H9 (cell line): Measurements from ENCODE around the gene FADS1. TPM values are rescaled to one million over a fixed set of nuclear protein-coding genes. Genes with fewer than 3 reads are reported as not detected.

Source experiments
- DNase-seq: peaks from one replicate; pipeline ENCODE4 v3.0.0-alpha.2; 2017
- H2AFZ ChIP-seq: one replicate; pipeline ENCODE4 v1.6.1; 2013; ENCODE audit warnings: mild to moderate bottlenecking, low read length, control low read depth, moderate library complexity
- H2AK5ac ChIP-seq: 2 replicates; pipeline ENCODE4 v1.6.1; 2013; ENCODE audit warnings: low read length, control low read depth, mixed read lengths; ENCODE audit not compliant: insufficient read length
- H2BK120ac ChIP-seq: one replicate; pipeline ENCODE4 v1.6.1; 2013; ENCODE audit warnings: low read depth, mild to moderate bottlenecking, low read length, control low read depth, inconsistent platforms; ENCODE audit not compliant: poor library complexity, severe bottlenecking
- H2BK12ac ChIP-seq: 2 replicates; pipeline ENCODE4 v1.6.1; 2013; ENCODE audit warnings: low read length, control low read depth, mixed read lengths, low read depth; ENCODE audit not compliant: insufficient read length
- H2BK15ac ChIP-seq: 2 replicates; pipeline ENCODE4 v1.6.1; 2013; ENCODE audit warnings: low read depth, low read length, control low read depth
- H2BK20ac ChIP-seq: one replicate; pipeline ENCODE4 v1.6.1; 2013; ENCODE audit warnings: low read depth, mild to moderate bottlenecking, low read length, control low read depth, inconsistent platforms; ENCODE audit not compliant: poor library complexity, severe bottlenecking
- H2BK5ac ChIP-seq: 2 replicates; pipeline ENCODE4 v1.6.1; 2013; ENCODE audit warnings: low read length, control low read depth, mixed read lengths; ENCODE audit not compliant: insufficient read length
- H3K14ac ChIP-seq: 2 replicates; pipeline ENCODE4 v1.6.1; 2013; ENCODE audit warnings: low read length, control low read depth; ENCODE audit not compliant: insufficient read depth
- H3K18ac ChIP-seq: 2 replicates; pipeline ENCODE4 v1.6.1; 2013; ENCODE audit warnings: low read depth, mild to moderate bottlenecking, mixed read lengths, low read length, control low read depth; ENCODE audit not compliant: insufficient read length
- H3K23ac ChIP-seq: 2 replicates; pipeline ENCODE4 v1.6.1; 2013; ENCODE audit warnings: low read length, control low read depth, mixed read lengths, low read depth; ENCODE audit not compliant: insufficient read length
- H3K23me2 ChIP-seq: 2 replicates; pipeline ENCODE4 v1.6.1; 2013; ENCODE audit warnings: low read depth, mild to moderate bottlenecking, mixed read lengths, low read length, control low read depth; ENCODE audit not compliant: insufficient read length, poor library complexity, severe bottlenecking
- H3K27ac ChIP-seq: 2 replicates; pipeline ENCODE4 v1.5.1; 2013; ENCODE audit warnings: low read length, control low read depth, mixed read lengths, low read depth; ENCODE audit not compliant: insufficient read length
- H3K27me3 ChIP-seq: 2 replicates; pipeline ENCODE4 v1.6.1; 2013; ENCODE audit warnings: low read length, control low read depth, inconsistent platforms; ENCODE audit not compliant: insufficient read depth
- H3K4ac ChIP-seq: 2 replicates; pipeline ENCODE4 v1.6.1; 2013; ENCODE audit warnings: low read depth, mild to moderate bottlenecking, control low read depth, inconsistent platforms, low read length, moderate library complexity
- H3K4me1 ChIP-seq: 2 replicates; pipeline ENCODE4 v1.6.1; 2013; ENCODE audit warnings: low read length, control low read depth, inconsistent platforms; ENCODE audit not compliant: insufficient read depth
- H3K4me2 ChIP-seq: 2 replicates; pipeline ENCODE4 v1.6.1; 2013; ENCODE audit warnings: low read length, control low read depth, mixed read lengths; ENCODE audit not compliant: insufficient read length, insufficient read depth
- H3K56ac ChIP-seq: 2 replicates; pipeline ENCODE4 v1.6.1; 2013; ENCODE audit warnings: low read depth, mild to moderate bottlenecking, mixed read lengths, low read length, control low read depth; ENCODE audit not compliant: insufficient read length
- H3K79me1 ChIP-seq: 2 replicates; pipeline ENCODE4 v1.6.1; 2013; ENCODE audit warnings: low read depth, mild to moderate bottlenecking, moderate library complexity, low read length, control low read depth, inconsistent platforms; ENCODE audit not compliant: insufficient read depth, poor library complexity, severe bottlenecking
- H3K79me2 ChIP-seq: 2 replicates; pipeline ENCODE4 v1.6.1; 2013; ENCODE audit warnings: low read length, control low read depth, inconsistent platforms; ENCODE audit not compliant: insufficient read depth
- H3K9ac ChIP-seq: 2 replicates; pipeline ENCODE4 v1.6.1; 2013; ENCODE audit warnings: low read length, control low read depth, mixed read lengths; ENCODE audit not compliant: insufficient read length; ENCODE audit errors: extremely low read depth
- H3K9me3 ChIP-seq: one replicate; pipeline ENCODE4 v1.6.1; 2013; ENCODE audit warnings: low read depth, low read length, inconsistent platforms; ENCODE audit not compliant: control insufficient read depth
- H3T11ph ChIP-seq: one replicate; pipeline ENCODE4 v1.6.1; 2013; ENCODE audit warnings: mild to moderate bottlenecking, low read length, control low read depth, inconsistent platforms
- H4K20me1 ChIP-seq: one replicate; pipeline ENCODE4 v1.6.1; 2013; ENCODE audit not compliant: control insufficient read depth, insufficient read length, insufficient read depth
- H4K5ac ChIP-seq: 2 replicates; pipeline ENCODE4 v1.6.1; 2013; ENCODE audit warnings: low read depth, mild to moderate bottlenecking, mixed read lengths, low read length, control low read depth; ENCODE audit not compliant: insufficient read length
- H4K8ac ChIP-seq: replicated peaks from 2 replicates; pipeline ENCODE4 v1.6.1; 2013; ENCODE audit warnings: low read length, control low read depth, mixed read lengths, low read depth; ENCODE audit not compliant: insufficient read length
- H4K91ac ChIP-seq: 2 replicates; pipeline ENCODE4 v1.6.1; 2013; ENCODE audit warnings: low read depth, mild to moderate bottlenecking, moderate library complexity, mixed read lengths, low read length, control low read depth; ENCODE audit not compliant: insufficient read length
- H3K27ac Mint-ChIP-seq, 3 experiments: 2 replicates in 2 of 3; 3 replicates in 1 of 3; pipeline ENCODE4 v1.8.0; 2020 to 2021; ENCODE audit warnings: mixed read lengths in 3 of 3, mild to moderate bottlenecking in 1 of 3, moderate library complexity in 1 of 3
- H3K27me3 Mint-ChIP-seq: 2 replicates; pipeline ENCODE4 v1.8.0; 2021; ENCODE audit warnings: low read depth, mild to moderate bottlenecking, moderate library complexity, mixed read lengths
- H3K36me3 Mint-ChIP-seq, 3 experiments: 2 replicates in 2 of 3; 3 replicates in 1 of 3; pipeline ENCODE4 v1.8.0; 2020 to 2021; ENCODE audit warnings: low read depth in 3 of 3, mixed read lengths in 3 of 3; ENCODE audit not compliant: insufficient read depth in 1 of 3
- H3K4me1 Mint-ChIP-seq, 2 experiments: 2 replicates each; pipeline ENCODE4 v1.8.0; 2020; ENCODE audit warnings: mixed read lengths in 2 of 2
- H3K4me3 Mint-ChIP-seq, 2 experiments: 2 replicates in 1 of 2; 3 replicates in 1 of 2; pipeline ENCODE4 v1.8.0; 2020 to 2021; ENCODE audit warnings: mild to moderate bottlenecking in 2 of 2, mixed read lengths in 2 of 2, moderate library complexity in 1 of 2
- H3K9me3 Mint-ChIP-seq, 2 experiments: 2 replicates in 1 of 2; 3 replicates in 1 of 2; pipeline ENCODE4 v1.8.0; 2020; ENCODE audit warnings: mild to moderate bottlenecking in 2 of 2, mixed read lengths in 2 of 2, moderate library complexity in 1 of 2
- WGBS: extraction: QIAGEN DNeasy Blood & Tissue Kit; methylation state at CpG from one replicate; pipeline ENCODE4 v1.1.7; 2013; ENCODE audit warnings: missing lambda C conversion rate, low lambda C conversion rate, mixed read lengths; ENCODE audit not compliant: insufficient read length; ENCODE audit errors: extremely low coverage; 5-methylcytosine and 5-hydroxymethylcytosine counted together
- total RNA-seq: library from RNA; stranded (reverse); gene quantifications from 2 replicates; pipeline ENCODE4 v1.2.1, GENCODE V29; 2021
- TF ChIP-seq, protein P1 (sequence below): fragments of 200-600 bp; sonication (generic); conservative IDR thresholded peaks from 3 replicates; pipeline ENCODE4 v1.8.0; 2021; ENCODE audit warnings: antibody characterized with exemption, mild to moderate bottlenecking

The FADS1 gene
- total RNA-seq, 1 experiment from 2014 or later: 125 TPM

DNA sequence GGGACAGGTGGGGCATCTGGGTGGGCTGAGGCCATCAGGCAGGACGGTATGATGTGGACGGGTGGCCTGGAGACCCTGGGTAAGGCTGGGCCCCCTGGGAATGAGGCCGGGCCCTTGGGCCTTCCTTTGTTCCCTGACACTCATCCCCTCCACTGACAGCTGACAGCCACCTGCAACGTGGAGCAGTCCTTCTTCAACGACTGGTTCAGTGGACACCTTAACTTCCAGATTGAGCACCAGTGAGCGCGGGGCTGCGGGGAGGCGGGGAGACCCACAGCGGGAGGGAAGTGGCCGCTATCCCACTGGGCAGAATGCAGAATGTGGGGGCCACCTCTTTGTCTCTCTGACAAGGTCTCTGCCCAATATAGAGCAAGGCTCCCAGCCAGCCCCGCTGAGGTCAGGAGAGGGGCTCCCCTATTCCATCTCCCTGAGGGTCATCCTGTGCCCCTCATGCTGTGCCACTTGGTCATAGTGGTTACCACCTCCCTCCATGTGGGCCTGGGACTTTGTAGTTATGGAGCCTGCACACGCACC, 46.8 kb upstream of the FADS1 start:
- no CpG with 5 or more reads among the region's 13 CpGs for whole genome bisulfite sequencing

More for the DNA sequence above, 46.8 kb upstream of the FADS1 start:
- no peaks in the 10 kb centered on the region for H3K27me3 ChIP-seq
- no peak overlapping the region for H3K4ac ChIP-seq
- DNase-seq: no peak
- no peak overlapping the region for H3K9ac ChIP-seq
- no peak overlapping the region for H4K8ac ChIP-seq
- H3K4me1 ChIP-seq: no peaks in the 10 kb centered on the region
- Mint-ChIP-seq H3K27ac (no peak overlapping the region), H3K36me3 (peaks cover 50 to 66% (median 65%) of the 10 kb centered on the region in 3 experiments), H3K4me1 (peaks cover 0 to 4% of the 10 kb centered on the region in 2 experiments; a peak in 1 of 4 replicates), H3K4me3 (no peak overlapping the region), H3K27me3 (no peaks in the 10 kb centered on the region), H3K9me3 (no peaks in the 10 kb centered on the region)
- no peak overlapping the region for H3K27ac ChIP-seq
- H4K5ac ChIP-seq: no peak overlapping the region
- H4K91ac ChIP-seq: no peak overlapping the region
- H3K4me2 ChIP-seq: no peak overlapping the region
- no peak overlapping the region for H3K14ac ChIP-seq
- H2BK12ac ChIP-seq: no peak overlapping the region
- H2AFZ ChIP-seq: no peak overlapping the region
- no peak overlapping the region for H3K18ac ChIP-seq
- no peaks in the 10 kb centered on the region for H4K20me1 ChIP-seq
- no peaks in the 10 kb centered on the region for H3K23me2 ChIP-seq
- TF ChIP-seq, protein P1, sequence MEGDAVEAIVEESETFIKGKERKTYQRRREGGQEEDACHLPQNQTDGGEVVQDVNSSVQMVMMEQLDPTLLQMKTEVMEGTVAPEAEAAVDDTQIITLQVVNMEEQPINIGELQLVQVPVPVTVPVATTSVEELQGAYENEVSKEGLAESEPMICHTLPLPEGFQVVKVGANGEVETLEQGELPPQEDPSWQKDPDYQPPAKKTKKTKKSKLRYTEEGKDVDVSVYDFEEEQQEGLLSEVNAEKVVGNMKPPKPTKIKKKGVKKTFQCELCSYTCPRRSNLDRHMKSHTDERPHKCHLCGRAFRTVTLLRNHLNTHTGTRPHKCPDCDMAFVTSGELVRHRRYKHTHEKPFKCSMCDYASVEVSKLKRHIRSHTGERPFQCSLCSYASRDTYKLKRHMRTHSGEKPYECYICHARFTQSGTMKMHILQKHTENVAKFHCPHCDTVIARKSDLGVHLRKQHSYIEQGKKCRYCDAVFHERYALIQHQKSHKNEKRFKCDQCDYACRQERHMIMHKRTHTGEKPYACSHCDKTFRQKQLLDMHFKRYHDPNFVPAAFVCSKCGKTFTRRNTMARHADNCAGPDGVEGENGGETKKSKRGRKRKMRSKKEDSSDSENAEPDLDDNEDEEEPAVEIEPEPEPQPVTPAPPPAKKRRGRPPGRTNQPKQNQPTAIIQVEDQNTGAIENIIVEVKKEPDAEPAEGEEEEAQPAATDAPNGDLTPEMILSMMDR: no peak
- H3T11ph ChIP-seq: no peak overlapping the region
- no peak overlapping the region for H2AK5ac ChIP-seq
- no peak overlapping the region for H2BK120ac ChIP-seq
- H3K23ac ChIP-seq: no peak overlapping the region
- no peak overlapping the region for H2BK5ac ChIP-seq
- no peak overlapping the region for H2BK15ac ChIP-seq
- no peak overlapping the region for H3K56ac ChIP-seq
- H2BK20ac ChIP-seq: no peak overlapping the region
- no peaks in the 10 kb centered on the region for H3K79me2 ChIP-seq
- no peaks in the 10 kb centered on the region for H3K79me1 ChIP-seq
- H3K9me3 ChIP-seq: no peaks in the 10 kb centered on the region
